Measurements from ENCODE around the gene FAM209B.
"Not testable (repeated sequence)": the region's sequence is repeated elsewhere in the genome, so short reads cannot be mapped to it uniquely, and the experiment has no call there.

The FAM209B gene, protein sequence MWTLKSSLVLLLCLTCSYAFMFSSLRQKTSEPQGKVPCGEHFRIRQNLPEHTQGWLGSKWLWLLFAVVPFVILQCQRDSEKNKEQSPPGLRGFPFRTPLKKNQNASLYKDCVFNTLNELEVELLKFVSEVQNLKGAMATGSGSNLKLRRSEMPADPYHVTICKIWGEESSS

DNA sequence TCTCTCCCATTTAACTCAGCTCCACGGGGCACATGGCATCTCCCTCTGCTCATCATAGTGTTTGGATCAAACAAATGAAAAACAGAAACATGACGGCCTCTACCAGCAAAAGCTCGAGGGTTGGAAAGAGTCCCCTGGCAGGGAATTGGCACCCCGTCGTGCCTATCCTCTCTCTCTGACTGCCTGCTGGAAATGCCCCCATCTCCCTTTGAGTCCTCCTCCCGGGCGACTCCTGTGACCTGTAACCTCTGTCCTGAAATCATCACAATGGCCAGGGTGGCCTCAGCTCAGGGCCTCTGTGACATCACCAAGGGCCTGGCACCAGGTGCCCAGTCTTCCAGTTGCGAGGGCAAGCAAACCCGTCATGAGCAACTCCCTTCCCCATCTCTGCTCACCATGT, at the start of gene FAM209B:
FAM209B (plus strand) TSS at position 301 of the 400 bp plus-strand sequence; CDS start at position 397, 96 bp downstream.
- not testable (repeated sequence) for DNase-seq (ENCODE audit: low read depth)

DNA sequence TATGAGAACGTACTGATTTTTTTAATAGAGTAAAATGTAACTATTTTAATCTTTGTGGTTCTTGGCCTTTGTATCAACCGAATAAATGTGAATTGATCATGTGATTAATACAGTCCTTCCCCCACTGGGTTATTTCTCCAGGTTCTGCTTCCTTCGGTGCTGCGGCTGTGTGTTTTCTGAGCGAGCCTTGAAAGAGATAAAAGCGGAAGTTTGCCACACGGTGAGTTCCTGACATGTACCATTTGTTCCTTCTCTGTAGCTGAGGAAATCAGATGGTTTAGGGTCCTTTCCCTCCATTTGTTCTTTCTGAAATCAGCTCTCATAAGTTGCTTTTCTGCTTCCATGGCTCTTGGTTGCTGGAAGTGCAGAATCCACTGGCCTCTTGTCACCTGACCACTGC, 49.1 kb upstream of the FAM209B start:
- no peak for DNase-seq (ENCODE audit: low read depth)

DNA sequence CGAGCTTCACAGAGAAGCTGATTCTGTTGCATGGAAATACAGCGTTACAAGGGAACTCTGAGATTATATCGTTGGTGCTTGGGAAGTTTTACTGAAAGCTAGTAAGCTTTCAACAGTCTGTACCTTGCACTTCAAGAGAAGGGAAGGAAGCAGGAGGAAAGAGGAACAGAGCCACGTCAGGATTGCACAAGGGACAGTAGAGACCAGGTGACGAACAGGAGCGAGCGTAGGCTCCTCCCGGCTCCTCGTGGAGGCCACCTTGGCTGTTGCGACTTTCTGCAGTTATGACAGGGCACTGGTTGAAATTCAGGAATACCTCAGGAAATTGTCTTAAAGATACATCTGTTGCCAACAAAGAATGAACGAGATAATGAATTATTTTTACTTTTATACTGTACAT, 45.8 kb upstream of the FAM209B start:
- DNase-seq (ENCODE audit: low read depth), result no peak

DNA sequence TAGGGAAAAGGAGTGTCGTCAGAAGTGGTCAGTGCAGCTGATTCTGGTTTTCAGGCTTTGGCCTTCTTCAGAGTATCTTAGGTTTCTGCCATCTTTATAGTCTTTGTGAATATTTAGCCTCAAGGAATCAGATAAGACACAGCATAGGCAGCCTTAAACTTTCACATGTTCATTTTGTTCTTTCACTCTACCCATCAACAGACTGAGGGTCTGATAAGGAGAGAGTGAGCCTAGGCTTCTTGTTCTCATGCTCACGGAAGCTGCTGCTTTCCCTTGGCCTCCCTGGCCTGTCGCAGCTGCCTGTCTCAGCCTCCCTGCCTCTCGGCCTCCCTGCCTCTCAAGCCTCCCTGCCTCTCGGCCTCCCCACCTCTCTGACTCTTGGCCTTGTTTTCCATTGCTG, 44.5 kb upstream of the FAM209B start:
- no peak for DNase-seq (ENCODE audit: low read depth)

DNA sequence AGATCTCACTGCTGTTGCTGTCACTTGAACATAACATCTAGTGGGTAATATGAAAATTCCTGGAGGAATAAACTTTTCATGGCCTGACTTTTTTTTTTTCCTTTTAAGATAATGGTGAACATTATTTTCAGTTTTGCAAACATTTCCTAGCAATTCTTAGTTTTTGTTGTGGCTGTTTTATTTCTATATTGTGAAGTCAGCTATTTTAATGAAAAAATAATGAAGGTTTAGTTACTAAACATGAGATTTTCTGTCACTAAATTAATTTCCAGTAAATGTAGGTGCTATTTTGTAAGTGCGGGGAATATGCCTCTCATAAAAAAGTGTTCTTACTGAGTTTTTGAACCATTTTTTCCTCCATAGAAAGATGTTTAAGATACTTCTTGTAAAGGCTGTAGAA, 31.9 kb upstream of the FAM209B start:
- no peak for DNase-seq (ENCODE audit: low read depth)

DNA sequence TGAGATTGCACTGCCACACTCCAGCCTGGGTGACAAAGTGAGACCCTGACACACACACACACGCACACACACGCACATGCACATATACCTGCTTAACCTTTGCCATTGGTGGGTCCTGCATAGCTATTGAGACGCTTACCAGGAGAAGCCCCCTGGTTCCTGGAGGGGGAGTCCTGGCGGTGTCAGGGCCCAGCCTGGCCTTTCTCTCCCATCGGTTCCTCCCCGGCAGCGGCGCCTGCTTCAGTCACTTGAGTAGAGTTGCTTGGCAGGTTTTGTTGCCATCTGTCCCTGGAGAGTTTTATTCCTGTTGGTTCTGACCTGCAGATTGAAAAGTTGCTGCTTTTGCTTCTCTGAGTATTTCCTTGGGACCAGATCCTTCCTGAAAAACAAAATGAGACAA, 29.1 kb upstream of the FAM209B start:
- DNase-seq (ENCODE audit: low read depth), result no peak

DNA sequence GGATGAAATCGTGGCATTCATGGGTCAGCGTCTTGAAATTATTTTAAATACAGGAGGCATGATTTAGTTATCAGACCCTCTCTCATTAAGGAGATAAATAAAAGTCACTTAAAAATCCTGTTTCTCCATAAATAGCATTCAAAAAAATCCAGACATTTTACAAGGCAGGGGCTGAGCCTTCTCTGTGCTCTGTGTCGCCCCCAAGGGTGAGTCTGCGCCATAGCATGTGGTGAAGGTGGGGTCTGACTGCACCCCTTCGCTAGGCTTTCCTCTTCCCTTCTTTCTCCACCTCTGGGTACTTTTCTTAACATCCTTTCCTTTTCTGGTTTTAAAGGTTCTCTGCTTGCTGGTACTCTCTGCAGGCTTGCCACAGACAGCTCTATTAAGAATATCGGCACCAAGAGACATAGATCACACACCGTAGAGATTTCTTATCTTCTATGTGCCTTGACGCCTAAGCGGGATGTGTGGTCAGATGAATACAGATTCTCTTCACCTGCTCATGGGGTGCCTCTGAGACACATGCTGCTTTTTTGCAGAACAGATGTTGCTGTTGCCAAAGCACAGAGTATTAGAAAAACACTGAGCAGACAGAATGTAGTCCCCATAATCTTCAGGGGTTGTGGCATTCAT, 28.6 kb upstream of the FAM209B start:
- DNase-seq (ENCODE audit: low read depth), result no peak

DNA sequence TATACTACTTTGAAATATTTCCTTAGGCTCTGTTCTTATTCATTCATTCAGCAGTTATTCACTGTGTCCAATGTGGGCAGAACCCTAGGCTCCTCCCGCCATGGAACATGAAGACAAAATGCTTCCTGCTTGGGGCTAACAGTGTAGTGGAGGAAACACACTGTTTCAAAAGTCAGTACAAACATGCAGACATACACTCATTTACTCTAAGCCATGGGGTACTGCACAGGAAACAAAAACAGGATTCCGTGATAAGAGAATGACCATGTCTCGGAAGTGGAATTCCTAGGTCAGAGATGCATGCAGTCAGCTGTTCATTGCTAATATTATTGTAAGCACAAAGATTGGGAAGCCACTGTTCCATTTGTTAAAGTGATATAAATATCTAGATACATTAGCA, 26.9 kb upstream of the FAM209B start:
- no peak for DNase-seq (ENCODE audit: low read depth)

DNA sequence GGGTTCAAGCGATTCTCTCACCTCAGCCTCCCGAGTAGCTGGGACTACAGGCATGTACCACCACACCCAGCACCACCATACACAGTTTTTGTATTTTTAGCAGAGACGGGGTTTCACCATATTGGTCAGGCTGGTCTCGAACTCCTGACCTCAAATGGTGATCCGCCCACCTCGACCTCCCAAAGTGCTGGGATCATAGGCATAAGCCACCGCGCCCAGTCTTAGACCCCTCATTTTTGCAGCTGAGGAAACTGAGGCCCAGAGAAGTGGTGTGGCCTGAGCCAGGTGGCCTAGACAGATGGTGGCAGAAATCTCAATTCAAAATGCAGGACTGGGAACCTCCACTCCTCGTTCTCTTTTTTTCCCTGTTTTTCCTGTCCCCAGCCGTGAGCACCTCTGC, 21.1 kb upstream of the FAM209B start:
- no peak for DNase-seq (ENCODE audit: low read depth)

DNA sequence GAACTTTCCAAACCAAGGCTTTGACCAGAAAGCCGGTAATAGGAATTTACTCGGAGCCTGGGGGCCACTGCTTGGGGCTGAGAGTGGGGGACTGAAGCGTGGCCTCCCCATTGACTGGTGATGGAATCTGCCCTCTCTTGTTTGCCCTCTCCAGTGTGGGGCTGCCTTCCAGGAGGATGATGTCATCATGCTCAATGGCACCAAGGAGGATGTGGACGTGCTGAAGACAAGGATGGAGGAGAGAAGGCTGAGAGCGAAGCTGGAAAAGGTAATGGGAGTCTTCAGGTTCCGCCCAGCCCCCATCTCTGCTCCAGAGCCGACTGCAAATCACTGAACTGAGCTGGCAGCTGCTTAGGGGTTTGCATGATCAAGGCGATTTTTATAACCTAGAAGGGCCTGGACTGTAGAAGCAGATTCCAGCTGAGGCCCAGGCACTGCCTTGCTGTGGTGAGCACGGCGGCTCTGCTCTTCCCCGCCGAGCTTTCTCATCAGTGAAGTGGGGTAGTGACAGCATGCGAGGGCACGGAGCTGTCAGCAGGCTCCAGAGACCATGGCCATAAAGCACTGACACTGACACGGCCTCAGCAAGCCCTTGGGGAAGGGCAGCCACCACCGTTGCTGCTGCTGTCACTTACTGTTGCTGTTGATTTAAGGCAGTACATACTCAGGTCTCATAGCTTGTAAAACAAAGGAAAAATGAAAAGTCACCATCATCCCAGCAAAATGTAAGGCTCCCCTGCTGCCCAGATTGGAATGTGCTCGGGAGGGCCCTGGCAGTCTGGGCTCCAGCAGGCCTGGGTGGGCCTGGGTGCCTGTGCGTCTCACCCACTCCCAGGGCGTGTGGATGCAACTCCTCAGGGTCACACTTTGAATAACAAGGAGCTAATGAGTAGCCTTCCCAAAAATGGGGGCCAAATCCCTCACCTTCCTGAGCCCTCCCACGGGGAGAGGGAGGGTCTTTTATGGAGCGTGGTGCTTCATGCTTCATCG, 19.6 kb upstream of the FAM209B start:
- no peak for DNase-seq (ENCODE audit: low read depth)

DNA sequence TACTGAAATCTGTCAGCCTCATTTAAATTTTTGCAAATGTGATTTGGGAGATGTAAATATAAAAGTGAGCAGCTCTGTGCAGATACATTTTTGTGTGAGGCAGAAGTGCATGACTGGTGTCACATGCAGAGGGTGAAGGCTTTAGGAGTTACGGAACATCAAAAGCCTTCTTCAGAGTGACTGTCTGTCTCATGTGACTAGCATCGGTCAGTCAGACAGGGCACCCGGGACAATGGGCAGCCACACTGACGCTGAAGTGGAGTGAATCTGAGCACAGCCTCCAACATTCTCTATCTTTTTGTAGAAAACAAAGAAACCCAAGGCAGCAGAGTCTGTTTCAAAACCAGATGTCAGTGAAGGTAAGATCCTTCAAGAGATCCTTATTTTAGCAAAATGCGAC, 16.4 kb upstream of the FAM209B start:
- DNase-seq (ENCODE audit: low read depth), result no peak

DNA sequence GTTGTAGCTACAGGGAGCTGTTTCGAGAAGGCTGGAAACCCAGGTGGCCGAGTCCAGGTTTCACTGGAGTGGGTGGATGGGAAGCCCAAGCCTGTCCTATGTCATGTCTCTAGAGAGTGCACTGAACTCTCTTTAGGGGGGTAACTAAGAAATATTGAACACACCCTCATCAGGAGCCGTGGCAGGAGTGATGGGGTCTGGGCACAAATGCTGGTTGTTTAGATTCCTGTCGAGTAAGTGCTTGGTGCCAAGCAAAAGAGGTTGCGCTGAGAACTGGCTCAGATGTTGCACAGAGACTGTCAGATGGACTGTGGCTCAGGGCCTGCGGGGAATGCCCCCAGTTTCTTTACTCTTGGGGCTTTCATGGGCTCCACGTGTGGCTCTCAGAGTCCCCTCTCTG, 15.8 kb upstream of the FAM209B start:
- no peak for DNase-seq (ENCODE audit: low read depth)

DNA sequence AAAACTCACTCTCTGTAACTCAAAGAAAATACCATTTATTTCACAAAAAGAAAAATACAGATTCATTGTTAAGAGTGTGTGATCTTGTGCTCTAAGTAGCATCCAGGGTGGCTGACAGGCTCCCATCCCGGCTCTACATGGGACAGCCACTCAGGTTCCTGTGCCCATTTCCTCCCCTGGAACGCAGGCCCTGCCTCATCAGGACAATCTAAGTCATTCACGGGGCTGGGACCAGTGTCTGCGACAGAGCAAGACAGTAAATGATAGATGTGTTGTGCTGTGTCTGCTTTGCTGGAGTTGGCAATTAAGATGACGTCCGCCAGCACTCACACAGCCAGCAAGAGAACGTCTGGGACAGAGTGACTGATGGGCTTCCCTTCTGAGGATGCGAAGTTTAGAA, 15.4 kb upstream of the FAM209B start:
- DNase-seq (ENCODE audit: low read depth), result no peak

DNA sequence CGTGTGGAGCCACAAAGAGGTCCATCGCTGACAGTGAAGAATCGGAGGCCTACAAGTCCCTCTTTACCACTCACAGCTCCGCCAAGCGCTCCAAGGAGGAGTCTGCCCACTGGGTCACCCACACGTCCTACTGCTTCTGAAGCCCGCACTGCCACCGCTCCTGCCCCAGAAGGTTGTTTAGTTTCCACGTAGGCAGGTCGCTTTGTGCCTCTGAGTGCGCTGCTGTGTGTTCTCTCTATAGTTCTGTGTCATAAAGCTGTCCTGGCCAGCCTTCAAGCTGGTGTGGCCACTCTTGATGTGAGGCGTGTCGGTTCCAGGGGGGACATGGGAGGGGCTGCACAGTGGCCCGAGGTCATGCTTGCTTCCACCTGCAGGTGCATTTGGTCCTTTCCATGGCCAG, 14.9 kb upstream of the FAM209B start:
- no peak for DNase-seq (ENCODE audit: low read depth)

DNA sequence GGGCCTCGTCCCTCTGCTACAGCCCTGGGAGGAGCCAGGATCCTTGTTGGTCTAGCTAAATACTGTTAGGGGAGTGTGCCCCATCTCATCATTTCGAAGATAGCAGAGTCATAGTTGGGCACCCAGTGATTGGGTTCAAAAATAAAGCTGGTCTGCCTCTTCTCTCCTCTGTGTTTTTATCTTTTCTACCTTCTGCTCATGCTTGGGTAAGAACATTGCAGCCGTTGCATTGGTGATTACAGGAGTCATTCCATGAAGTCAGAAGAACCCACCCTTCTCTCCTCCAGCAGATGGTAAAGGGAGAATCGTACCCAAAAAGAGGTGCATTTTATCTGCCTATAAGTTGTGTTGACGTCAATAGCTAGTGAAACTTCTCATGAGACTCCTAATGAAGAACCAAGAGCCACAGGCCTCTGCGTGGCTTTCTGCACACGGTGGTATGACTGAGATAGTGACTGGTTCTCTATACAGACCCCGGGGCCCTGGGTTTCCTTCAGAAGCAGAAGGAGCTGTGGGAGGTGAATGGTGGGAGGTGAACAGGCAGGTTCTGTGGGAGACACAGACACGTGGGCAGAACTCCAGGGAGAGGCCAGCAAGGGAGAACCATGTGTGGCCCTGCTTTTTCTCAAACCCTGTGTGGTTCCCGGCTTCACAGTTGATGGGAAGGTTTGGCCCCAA, 14.2 kb upstream of the FAM209B start:
- no peak for DNase-seq (ENCODE audit: low read depth)

DNA sequence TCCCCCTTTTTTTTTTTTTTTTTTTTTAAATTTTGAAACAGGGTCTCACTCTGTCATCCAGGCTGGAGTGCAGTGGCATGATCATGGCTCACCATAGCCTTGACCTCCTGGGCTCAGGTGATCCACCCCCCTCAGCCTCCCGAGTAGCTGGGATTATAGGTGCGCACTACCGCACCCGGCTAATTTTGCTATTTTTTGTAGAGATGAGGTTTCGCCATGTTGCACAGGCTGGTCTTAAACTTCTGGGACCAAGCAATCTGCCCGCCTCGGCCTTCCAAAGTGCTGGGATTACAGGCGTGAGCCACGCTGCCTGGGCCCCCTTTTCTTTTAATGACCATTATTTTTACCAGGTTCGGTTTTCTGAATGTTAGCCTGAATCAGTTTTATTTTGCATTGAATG, 13.5 kb upstream of the FAM209B start:
- no peak for DNase-seq (ENCODE audit: low read depth)

DNA sequence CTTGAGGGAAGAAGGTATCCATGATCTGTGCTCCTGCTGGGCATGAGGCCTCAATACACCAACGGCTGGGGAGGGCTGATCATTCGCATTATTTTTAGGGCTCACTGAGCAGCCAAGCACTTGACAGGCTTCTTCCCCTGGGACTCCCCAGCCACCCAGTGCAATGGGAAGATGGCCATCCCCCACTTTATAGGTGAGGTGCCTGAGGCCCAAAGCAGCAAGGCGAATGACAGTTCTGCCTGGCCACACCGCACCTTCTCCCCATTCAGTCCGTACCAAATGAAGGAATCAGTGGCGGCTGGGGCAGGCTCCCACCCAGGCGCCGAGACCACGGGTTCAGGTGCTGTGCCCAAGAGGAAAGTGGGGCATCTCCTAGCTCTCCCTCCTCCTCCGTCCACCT, 12.9 kb upstream of the FAM209B start:
- no peak for DNase-seq (ENCODE audit: low read depth)

DNA sequence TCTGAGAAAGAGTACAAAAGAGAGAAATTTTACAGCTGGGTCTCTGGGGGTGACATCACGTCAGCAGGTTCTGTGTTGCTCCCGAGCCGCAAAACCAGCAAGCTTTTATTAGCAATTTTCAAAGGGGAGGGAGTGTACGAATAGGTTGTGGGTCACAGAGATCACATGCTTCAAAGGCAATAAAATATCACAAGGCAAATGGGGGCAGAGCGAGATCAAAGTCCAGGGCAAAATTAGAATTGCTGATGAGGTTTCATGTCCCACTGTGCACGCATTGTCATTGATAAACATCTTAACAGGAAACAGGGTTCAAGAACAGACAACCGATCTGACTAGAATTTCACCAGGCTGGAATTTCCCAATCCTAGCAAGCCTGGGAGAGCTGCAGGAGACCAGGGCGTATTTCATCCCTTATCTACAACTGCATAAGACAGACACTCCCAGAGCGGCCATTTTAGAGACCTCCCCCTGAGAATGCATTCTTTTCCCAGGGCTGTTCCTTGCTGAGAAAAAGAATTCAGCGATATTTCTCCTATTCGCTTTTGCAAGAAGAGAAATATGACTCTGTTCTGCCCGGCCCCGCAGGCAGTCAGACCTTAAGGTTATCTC, 12.2 kb upstream of the FAM209B start:
- not testable (repeated sequence) for DNase-seq (ENCODE audit: low read depth)

DNA sequence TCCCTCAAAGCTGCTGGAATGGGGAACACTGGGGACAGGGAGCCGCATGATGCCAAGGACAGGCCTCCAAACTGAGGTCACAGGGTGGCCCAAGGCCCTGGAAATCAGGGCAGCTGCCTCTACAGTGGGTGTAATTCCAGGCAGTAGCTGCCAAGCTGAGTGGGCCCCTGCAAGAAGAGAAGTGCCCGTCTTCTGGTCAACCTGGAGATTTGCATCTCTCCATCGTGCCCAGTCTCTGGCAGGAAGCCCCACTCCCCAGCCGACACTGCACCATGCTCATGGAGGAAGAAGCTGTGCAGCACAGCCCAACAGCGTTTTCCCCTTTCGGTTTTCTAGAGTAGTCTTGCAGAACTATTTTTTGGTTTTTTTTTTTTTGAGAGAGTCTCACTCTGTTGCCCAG, 10.7 kb upstream of the FAM209B start:
- DNase-seq (ENCODE audit: low read depth), result no peak

DNA sequence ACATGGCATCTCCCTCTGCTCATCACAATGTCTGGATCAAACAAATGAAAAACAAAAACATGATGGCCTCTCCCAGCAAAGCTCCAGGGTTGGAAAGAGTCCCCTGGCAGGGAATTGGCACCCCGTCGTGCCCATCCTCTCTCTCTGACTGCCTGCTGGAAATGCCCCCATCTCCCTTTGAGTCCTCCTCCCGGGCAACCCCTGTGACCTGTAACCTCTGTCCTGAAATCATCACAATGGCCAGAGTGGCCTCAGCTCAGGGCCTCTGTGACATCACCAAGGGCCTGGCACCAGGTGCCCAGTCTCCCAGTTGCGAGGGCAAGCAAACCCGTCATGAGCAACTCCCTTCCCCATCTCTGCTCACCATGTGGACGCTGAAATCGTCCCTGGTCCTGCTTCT, 8.6 kb upstream of the FAM209B start, which contains the start of gene FAM209A:
FAM209A (plus strand) TSS at position 301 of the 400 bp plus-strand sequence; CDS start at position 366, 65 bp downstream.
- DNase-seq (ENCODE audit: low read depth), result not testable (repeated sequence)

DNA sequence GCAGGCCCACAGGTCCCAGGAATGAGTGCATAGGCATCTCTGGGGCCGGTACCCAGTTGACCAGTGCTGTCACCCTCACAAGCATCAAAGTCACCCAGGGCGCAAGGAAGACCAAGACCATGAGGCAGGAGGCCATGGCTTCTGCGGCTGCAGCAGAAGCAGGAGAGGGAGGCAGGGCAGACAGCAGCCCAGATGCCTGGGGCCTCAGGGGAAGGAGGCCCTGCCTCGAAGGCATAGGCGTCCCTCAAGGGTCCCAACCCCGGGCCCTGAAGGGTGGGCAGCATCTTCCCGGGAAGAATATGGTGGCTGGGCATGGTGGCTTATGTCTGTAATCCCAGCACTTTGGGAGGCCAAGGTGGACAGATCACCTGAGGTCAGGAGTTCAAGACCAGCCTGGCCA, 5.5 kb upstream of the FAM209B start:
- no peak for DNase-seq (ENCODE audit: low read depth)

DNA sequence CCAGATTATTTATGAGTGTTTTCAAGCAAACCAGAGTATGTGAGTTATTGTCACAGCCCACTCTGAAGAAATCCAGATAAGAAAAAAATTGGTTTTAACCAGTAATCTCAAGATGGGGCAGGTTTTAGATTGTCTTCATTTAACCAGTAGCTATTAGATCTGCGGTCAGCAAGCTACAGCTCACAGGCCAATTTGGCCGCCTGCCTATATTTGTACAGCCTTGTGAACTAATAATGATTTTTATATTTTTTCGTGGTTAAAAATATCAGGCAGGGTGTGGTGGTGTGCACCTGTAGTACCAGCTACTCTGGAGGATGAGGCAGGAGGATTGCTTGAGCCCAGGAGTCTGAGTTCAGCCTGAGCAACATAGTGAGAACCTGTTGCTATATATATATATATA, 5.0 kb downstream of the FAM209B start:
- DNase-seq (ENCODE audit: low read depth), result no peak
